Stimulated activated CD4-positive, alpha-beta T cell treated with anti-CD3 and anti-CD28 coated beads, Interleukin-1b, Interleukin-23, amount 100 ng/mL, for 48 hours (primary cell): ENCODE results near the gene ARHGAP27.
A peak's percentile ranks its signal among the peaks of the same experiment; 100 is the strongest.
"Not testable (repeated sequence)": the region's sequence is repeated elsewhere in the genome, so short reads cannot be mapped to it uniquely, and the experiment has no call there.

Experiments
- DNase-seq: peaks from one replicate; pipeline ENCODE4 v3.0.0-alpha.2; 2020

Gene ARHGAP27

GRCh38 chr17:45432405-45433158 is at the start of gene ARHGAP27:
Gene ARHGAP27, minus strand, starts transcription at chr17:45432870. Its CDS starts 2,591 bp downstream, at chr17:45430279.
- DNase-seq, result no peak

DNA sequence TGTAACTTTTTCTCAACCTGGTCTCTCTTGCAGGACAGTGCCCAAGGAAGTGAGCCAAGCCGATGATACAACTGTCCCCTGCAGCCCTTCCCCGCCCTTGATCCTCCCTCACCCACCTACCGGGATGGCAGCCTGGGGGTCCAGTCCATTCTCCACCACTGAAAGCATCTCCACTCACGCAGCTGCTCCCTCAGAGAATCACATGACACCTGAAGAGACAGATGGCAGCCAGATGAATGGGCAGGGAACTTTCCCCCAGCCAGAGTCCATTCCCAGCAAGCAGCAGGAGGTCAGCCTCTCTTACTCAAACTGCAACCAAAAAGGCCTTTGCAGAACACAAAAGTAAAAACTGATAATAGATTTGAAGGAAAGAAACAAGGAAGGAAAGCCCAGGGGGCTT is 49.6 kb upstream of the ARHGAP27 start:
- not testable (repeated sequence) for DNase-seq

DNA sequence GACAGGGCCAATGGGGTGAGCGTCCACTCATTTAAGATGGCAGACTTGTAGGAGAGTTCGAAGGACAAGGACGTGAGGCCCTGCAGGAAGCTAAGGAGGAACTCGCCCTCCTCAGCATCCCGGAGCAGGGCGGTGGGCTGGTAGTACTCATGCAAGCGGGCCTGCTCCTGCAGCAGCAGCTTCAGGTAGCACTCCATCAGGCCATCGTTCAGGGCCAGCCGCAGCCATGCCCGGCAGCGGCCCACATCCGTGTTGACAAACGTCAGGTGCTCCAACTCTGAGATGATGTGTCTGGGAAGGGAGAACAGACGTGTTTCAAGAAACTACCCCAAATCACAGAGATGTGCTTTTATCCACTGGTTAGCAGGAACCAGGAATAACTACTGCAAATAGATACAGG is 42.8 kb upstream of the ARHGAP27 start:
- not testable (repeated sequence) for DNase-seq

GRCh38 chr17:45472249-45472648 is 39.6 kb upstream of the ARHGAP27 start:
- not testable (repeated sequence) for DNase-seq

DNA sequence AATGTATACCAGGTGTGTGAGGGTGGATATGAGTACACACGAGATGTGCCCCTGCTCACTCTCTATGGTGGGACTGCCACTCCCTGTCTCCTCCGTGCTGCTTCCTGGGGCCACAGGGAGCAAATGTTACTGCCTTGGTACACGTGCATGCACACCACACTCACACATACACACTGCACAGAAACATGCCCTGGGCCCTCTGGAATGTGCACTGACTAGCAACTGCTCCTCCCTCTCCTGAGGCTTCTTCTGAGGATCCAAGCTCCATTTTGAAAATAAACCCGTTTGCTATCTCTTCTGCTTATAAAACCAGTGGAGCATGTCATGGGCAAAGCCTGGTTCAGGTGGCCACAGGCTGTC is 36.5 kb upstream of the ARHGAP27 start:
- not testable (repeated sequence) for DNase-seq

DNA sequence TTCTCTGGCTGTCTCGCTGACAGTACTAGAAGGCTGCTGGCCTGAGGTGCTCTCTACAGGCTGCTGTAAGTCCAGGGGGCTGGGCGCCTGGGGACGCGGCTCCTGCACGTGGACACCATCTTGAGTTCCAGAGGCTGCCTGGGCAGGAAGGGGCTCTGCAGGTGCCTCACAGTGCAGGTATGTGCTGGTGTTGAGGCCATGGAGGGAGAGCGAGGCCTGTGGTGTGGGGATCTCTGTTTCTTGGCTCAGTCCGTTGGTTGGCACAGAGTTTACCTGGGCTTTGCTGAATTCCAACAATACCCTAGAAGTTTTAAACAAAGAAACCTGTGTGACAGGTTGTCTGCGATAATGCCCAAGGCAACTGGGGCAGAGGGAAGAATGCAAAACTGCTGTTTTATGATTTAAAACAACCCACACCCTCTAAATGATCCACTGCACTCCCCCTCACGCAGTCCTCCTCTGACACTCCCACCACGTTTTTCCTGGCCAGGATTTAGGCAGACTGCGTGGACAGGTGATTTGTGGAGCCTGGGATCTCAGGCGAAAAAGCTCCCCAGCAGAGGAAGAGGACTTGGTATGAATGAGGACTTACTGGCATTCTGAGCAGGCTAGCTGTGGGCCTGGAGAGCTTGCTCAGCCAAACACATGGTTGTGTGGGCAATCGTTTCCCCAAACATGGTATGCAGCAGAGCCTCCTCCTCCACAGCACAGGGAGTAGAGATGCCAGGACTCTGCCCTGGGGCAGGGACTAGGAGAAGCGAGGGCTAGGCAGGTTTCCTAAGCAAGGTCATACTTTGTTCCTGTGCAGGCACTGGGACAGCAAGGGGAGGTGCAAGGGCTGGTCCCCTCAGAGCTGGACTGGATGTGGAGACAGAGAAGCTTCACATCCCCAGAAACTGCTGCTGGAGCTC is 35.9 kb upstream of the ARHGAP27 start:
- DNase-seq, result not testable (repeated sequence)

- DNase-seq, result peak; percentile 59
Observed at GRCh38 chr17:45461524-45462327, 29.1 kb upstream of the ARHGAP27 start.

DNA sequence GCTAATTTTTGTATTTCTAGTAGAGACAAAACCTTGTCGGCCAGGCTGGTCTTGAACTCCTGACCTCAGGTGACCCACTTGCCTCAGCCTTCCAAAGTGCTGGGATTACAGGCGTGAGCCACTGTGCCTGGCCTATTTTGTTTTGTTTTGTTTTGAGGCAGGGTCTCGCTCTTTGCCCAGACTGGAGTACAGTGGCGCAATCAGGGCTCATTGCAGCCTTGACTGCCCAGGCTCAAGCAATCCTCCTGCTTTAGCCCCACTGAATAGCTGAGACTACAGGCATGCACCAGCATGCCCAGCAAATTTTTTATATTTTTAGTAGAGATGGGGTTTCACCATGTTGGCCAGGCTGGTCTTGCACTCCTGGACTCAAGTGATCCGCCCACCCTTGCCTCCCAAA is 27.8 kb upstream of the ARHGAP27 start:
- DNase-seq, result not testable (repeated sequence)

DNA sequence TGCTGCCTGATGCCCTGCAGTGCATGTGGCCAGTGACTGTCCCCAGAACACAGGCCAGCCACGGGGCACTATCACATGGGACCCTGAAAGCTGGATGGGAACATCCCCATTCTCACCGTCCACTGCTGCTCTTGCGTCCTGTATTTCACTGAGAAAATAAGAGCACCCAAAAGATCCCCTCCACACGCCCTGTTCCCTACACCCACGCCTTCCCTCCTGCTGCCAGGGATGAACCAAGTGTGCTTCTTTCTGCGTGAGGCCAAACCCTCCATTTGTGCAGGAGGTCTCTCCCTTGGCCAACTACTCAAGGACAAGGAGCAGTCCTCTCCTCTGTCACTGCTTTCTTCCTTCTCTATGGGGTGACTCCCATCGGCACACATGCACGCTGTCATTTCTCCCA is 21.7 kb upstream of the ARHGAP27 start:
- not testable (repeated sequence) for DNase-seq

GRCh38 chr17:45453731-45454130 is 21.1 kb upstream of the ARHGAP27 start:
- not testable (repeated sequence) for DNase-seq

GRCh38 chr17:45453225-45453534 is 20.5 kb upstream of the ARHGAP27 start:
- not testable (repeated sequence) for DNase-seq

- DNase-seq, result not testable (repeated sequence)
Observed at GRCh38 chr17:45452329-45453224, 19.9 kb upstream of the ARHGAP27 start.

DNA sequence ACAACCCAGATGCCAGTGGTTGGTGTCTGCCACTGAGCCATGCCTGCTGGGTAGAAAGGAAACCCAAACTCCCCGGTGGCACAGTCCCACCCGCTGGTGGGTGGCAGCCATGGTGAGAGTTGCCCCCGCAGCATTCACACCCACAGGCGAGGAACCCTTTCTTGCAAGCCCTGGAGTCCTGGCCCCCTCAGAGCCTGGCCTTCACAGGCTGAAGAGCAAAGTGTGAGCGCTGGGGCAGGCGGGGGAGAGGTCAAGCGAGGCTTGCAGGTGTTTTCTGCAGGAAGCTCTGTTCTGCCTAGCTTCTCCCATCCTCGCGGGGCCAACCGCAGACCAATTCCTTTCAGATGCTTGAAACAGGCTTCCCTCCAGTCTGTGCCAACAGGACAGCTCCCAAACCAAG is 19.0 kb upstream of the ARHGAP27 start:
- not testable (repeated sequence) for DNase-seq

GRCh38 chr17:45451131-45451530 is 18.5 kb upstream of the ARHGAP27 start:
- DNase-seq, result no peak

GRCh38 chr17:45449708-45450329 is 17.1 kb upstream of the ARHGAP27 start:
- not testable (repeated sequence) for DNase-seq

GRCh38 chr17:45449260-45449659 is 16.6 kb upstream of the ARHGAP27 start:
- not testable (repeated sequence) for DNase-seq

DNA sequence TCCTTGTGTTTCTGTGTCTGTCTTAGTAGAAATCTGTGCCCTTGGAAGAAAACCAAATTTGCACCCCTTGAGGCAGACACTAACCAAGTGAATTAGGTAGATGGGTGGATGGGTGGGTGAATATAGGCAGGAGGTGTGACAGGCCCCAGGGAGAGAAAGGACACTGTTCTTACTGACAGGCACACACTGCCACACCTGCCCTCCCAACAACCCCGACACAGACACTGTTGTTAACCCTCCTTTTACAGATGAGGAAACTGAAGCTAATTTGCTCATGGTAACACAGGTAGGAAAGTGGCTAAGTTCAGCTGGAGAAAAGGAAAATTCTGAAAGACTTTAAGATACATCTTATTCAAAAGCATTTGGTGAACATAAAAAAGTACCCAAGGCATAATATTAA is 15.8 kb upstream of the ARHGAP27 start:
- not testable (repeated sequence) for DNase-seq

DNA sequence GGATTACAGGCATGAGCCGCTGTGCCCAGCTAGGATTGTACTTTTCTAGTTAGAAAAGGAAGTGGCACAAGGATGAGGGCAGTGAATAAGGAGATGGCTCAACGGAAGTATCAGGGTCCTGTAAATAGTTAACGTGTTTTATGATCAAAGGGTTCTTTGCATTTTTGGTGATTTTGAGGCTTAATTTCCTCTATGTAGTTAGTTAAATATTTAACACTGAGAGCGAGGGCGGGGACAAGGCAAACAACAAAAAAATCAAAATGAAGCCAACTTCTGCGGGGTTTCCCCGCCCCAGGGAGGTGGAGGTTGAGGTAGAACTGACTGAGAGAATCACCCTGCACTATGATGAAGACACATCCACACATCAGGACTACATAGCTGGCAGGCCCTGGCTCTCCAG is 15.4 kb upstream of the ARHGAP27 start:
- not testable (repeated sequence) for DNase-seq

GRCh38 chr17:45447650-45448049 is 15.0 kb upstream of the ARHGAP27 start:
- DNase-seq, result not testable (repeated sequence)

DNA sequence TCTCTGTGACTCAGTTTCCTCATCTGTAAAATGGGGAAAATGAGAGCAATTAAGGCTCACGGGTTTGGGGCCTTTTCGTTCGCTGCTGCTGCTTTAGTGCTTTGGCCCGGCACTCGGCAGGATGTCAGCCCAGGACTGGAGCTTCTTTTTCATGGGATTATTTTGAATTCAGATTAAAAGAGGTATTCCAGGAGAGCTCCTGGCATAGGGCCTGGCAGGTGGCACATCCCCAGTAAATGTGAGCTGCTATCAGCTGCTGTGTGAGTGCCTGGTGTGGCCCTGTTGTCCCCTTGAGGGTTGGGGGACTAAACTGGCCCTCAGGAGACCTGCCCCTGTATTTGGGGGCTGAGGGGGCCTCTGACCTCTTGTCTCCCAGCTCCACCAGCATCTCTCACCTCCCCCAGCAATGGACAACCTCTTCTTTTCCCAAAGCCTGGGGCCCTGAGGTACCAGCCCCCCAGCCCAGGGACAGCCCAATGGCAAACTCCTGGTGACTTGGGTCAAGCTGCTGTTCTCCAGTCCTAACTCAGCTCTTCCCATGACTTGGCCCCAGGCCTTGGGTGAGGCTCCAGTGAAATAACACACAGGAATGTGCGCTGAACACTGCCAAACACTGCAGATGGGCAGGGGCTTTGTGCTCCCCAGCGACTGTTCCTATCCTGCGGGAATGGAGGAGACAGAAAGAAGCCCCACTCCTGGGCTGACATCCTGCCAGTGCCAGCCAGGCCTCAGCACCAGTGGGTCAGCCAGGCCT is 14.4 kb upstream of the ARHGAP27 start:
- DNase-seq, result not testable (repeated sequence)
